B cell (primary cell): ENCODE data around the gene RAMAC. TPM values are rescaled to one million over a fixed set of nuclear protein-coding genes. Genes with fewer than 3 reads are reported as not detected.
"Not testable (repeated sequence)": the region's sequence is repeated elsewhere in the genome, so short reads cannot be mapped to it uniquely, and the experiment has no call there.

Source experiments
- ATAC-seq: fragments of 200-7000 bp; cut with Tn5 transposase; one replicate; pipeline ENCODE4 v1.10.0; 2021; ENCODE audit warnings: low read depth, mild to moderate bottlenecking, moderate number of reproducible peaks, moderate library complexity
- CTCF ChIA-PET: fragments of 350-600 bp; sonication (Branson Sonifier 250); formaldehyde crosslinking; loops from one replicate; lab custom pipeline; 2021; ENCODE audit warnings: antibody characterized with exemption, inconsistent platforms; lab: Charles Lee
- POLR2A ChIA-PET: fragments of 350-600 bp; sonication (Branson Sonifier 250); formaldehyde crosslinking; loops from one replicate; lab custom pipeline; 2021; ENCODE audit warnings: antibody characterized with exemption; lab: Charles Lee
- DNase-seq: peaks from one replicate; pipeline ENCODE4 v3.0.0; 2013
- H2AFZ ChIP-seq: 2 replicates; pipeline ENCODE4 v1.6.1; 2012; ENCODE audit warnings: mild to moderate bottlenecking, low read depth, low read length; ENCODE audit not compliant: insufficient read depth, poor library complexity, severe bottlenecking
- H3K27ac ChIP-seq, 2 donors: 1 replicate in 1 of 2; 2 replicates in 1 of 2; pipeline ENCODE4 v1.5.1; 2012 to 2013; ENCODE audit warnings: low read length in 2 of 2, mild to moderate bottlenecking in 2 of 2, moderate library complexity in 1 of 2
- H3K27me3 ChIP-seq, 4 experiments: fragments of 200-600 bp in 1 of 4; sonication (generic) in 1 of 4; replicated peaks in 1 of 4; 1 replicate in 2 of 4; 2 replicates in 2 of 4; pipeline versions ENCODE4 v1.6.1 to v1.7.0; 2013 to 2016; ENCODE audit warnings: low read length in 3 of 4, mild to moderate bottlenecking in 2 of 4, mixed read lengths in 1 of 4, moderate library complexity in 1 of 4; ENCODE audit not compliant: insufficient read depth in 4 of 4, control insufficient read depth in 3 of 4; ENCODE audit errors: control extremely low read depth in 1 of 4
- H3K36me3 ChIP-seq, 2 experiments: replicated peaks in 1 of 2; 1 replicate in 1 of 2; 2 replicates in 1 of 2; pipeline versions ENCODE4 v1.6.1 to v1.7.1; 2013; ENCODE audit warnings: low read length in 1 of 2; ENCODE audit not compliant: insufficient read depth in 2 of 2, control insufficient read depth in 1 of 2; ENCODE audit errors: control extremely low read depth in 1 of 2, extremely low read depth in 1 of 2
- H3K4me1 ChIP-seq, 2 donors: fragments of 200-600 bp in 1 of 2; sonication (generic) in 1 of 2; 1 replicate in 1 of 2; 2 replicates in 1 of 2; pipeline versions ENCODE4 v1.5.1 to v1.6.1; 2013 to 2017; ENCODE audit warnings: low read length in 2 of 2; ENCODE audit not compliant: control insufficient read depth in 2 of 2, insufficient read depth in 2 of 2
- H3K4me2 ChIP-seq: replicated peaks from 2 replicates; pipeline ENCODE3; 2012; ENCODE audit warnings: mild to moderate bottlenecking, low read depth, low read length; ENCODE audit not compliant: poor library complexity, severe bottlenecking
- H3K4me3 ChIP-seq, 5 experiments: fragments of 200-600 bp in 1 of 5; sonication (generic) in 1 of 5; 1 replicate in 3 of 5; 2 replicates in 2 of 5; pipeline versions ENCODE4 v1.5.1 to v1.7.0; 2011 to 2016; ENCODE audit warnings: low read length in 4 of 5, mild to moderate bottlenecking in 4 of 5, low read depth in 2 of 5, control low read depth in 1 of 5, moderate library complexity in 1 of 5; ENCODE audit not compliant: insufficient read depth in 1 of 5; ENCODE audit errors: control extremely low read depth in 1 of 5, extremely low read depth in 1 of 5
- H3K79me2 ChIP-seq: fragments of 200-600 bp; sonication (generic); one replicate; pipeline ENCODE4 v1.6.0; 2016; ENCODE audit warnings: low read length; ENCODE audit not compliant: control insufficient read depth, insufficient read depth
- H3K9ac ChIP-seq: fragments of 200-600 bp; sonication (generic); 2 replicates; pipeline ENCODE4 v1.6.1; 2017; ENCODE audit warnings: mild to moderate bottlenecking, low read length, moderate library complexity
- H3K9me3 ChIP-seq, 3 donors: one replicate each; pipeline versions ENCODE4 v1.6.1 to v1.7.1; 2013; ENCODE audit warnings: low read length in 2 of 3; ENCODE audit not compliant: control insufficient read depth in 2 of 3, insufficient read depth in 1 of 3; ENCODE audit errors: control extremely low read depth in 1 of 3
- H4K20me1 ChIP-seq: 2 replicates; pipeline ENCODE4 v1.6.0; 2012; ENCODE audit warnings: mild to moderate bottlenecking, low read length; ENCODE audit not compliant: insufficient read depth, control insufficient read depth, poor library complexity, severe bottlenecking
- H3K27ac Mint-ChIP-seq: one replicate; pipeline ENCODE4 v1.8.0; 2021; ENCODE audit warnings: mixed read lengths
- H3K27me3 Mint-ChIP-seq: one replicate; pipeline ENCODE4 v1.8.0; 2021; ENCODE audit warnings: mixed read lengths
- H3K4me1 Mint-ChIP-seq: one replicate; pipeline ENCODE4 v1.8.0; 2021; ENCODE audit warnings: mixed read lengths
- H3K4me3 Mint-ChIP-seq: one replicate; pipeline ENCODE4 v1.8.0; 2021; ENCODE audit warnings: mixed read lengths
- H3K9me3 Mint-ChIP-seq: one replicate; pipeline ENCODE4 v1.8.0; 2022; ENCODE audit warnings: mixed read lengths; ENCODE audit not compliant: insufficient read depth
- CTCF ChIP-seq: fragments of 200-600 bp; IDR thresholded peaks from one replicate; pipeline ENCODE4 v1.8.0; 2022; ENCODE audit warnings: antibody characterized with exemption, mild to moderate bottlenecking
- EZH2 ChIP-seq: IDR thresholded peaks from 2 replicates; pipeline ENCODE4 v1.6.1; 2012; ENCODE audit warnings: borderline replicate concordance, low read depth, mild to moderate bottlenecking, moderate library complexity, low read length; ENCODE audit not compliant: insufficient read depth, poor library complexity, severe bottlenecking
- WGBS: methylation state at CpG from one replicate; pipeline ENCODE4 v1.1.5; 2013; ENCODE audit warnings: missing lambda C conversion rate; ENCODE audit not compliant: insufficient coverage; 5-methylcytosine and 5-hydroxymethylcytosine counted together
- intact Hi-C: fragments of 100-400 bp; cut with micrococcal nuclease; formaldehyde crosslinking; loops from one replicate; pipeline ENCODE4 v1.10.0; 2022
- polyA plus RNA-seq: library from polyadenylated mRNA; depleted of rRNA; stranded (reverse); fragments of >200 nt; gene quantifications from 2 replicates; pipeline ENCODE4 v1.2.3, GENCODE V29; 2012
- total RNA-seq, 2 donors: library from RNA; stranded (reverse); fragments of 120-200 nt in 1 of 2; gene quantifications; 1 replicate in 1 of 2; 2 replicates in 1 of 2; pipeline versions ENCODE4 v1.2.3 to v1.2.4, GENCODE V29; 2013 to 2022

The RAMAC gene
- total and polyA plus RNA-seq, 2 donors (not counting 1 experiment from before 2014, with no cell fraction given): 7.7 to 20.2 TPM

DNA sequence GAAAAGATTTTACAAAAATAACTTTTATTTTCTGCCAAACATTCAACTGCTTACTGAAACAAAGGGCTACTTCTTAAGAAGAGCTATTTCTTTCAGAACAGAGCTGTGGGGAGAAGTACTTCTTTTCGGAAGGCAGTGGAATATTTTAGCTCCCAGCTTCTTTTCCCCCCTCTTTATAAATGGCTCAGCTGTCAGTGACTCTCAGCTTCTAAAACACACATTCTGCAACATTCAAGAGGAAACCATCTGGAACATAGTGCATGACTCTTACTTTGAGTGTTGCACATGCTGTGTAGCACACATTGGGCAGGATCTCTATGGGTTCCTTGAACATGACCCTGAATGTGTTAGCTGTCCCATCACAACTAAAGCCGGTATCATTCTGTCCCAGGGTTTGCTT lies 32.4 kb downstream of the RAMAC start:
- no peaks in the 10 kb centered on the region for H3K27me3 ChIP-seq
- no peak overlapping the region for H3K4me3 ChIP-seq
- H3K4me2 ChIP-seq: no peak overlapping the region
- Mint-ChIP-seq H3K27me3 (no peaks in the 10 kb centered on the region), H3K9me3 (no peaks in the 10 kb centered on the region), H3K4me1 (peaks cover 13% of the 10 kb centered on the region), H3K27ac (no peak overlapping the region), H3K4me3 (no peak overlapping the region)
- no peaks in the 10 kb centered on the region for H3K9me3 ChIP-seq
- H3K4me1 ChIP-seq: no peaks in the 10 kb centered on the region
- no peak overlapping the region for H2AFZ ChIP-seq
- ChIA-PET CTCF (interaction anchor here (1.1 to 1.6 kb wide), 2 partner anchors 19 to 478 kb away, joined by 3 to 6 read pairs; no protein-coding TSS in a partner anchor), POLR2A (no interaction called here)
- intact Hi-C loops: no loop called here
- no peak overlapping the region for H3K27ac ChIP-seq
- no peak for ATAC-seq
- H3K9ac ChIP-seq: no peak overlapping the region
- peaks cover 8 to 34% of the 10 kb centered on the region in 2 experiments for H3K36me3 ChIP-seq
- TF ChIP-seq CTCF: no peak
- TF ChIP-seq EZH2: no peak
- H4K20me1 ChIP-seq: no peaks in the 10 kb centered on the region
- no peak for DNase-seq
- WGBS: no CpG with 5 or more reads among the region's 2 CpGs
- H3K79me2 ChIP-seq: no peaks in the 10 kb centered on the region

DNA sequence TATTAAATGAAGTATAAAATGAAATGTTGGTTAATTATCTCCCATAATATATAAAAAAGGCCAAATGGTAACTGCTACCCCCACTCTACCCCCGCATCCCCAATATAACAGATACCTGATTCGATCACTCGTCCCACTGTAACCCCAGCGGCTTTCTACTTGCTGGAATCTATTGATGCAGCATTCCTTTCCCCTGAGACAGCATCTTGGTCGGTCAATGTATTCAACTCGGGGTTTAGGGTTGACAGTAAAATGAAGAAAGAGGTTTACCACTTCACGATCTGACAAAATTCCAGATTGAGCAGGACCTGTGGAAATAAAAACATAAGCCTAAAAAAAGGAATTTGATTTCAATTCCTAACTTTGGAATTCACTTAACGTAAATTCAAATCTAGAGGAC lies 44.0 kb downstream of the RAMAC start:
- TF ChIP-seq EZH2 (no peak), CTCF (no peak)
- intact Hi-C loops: no loop called here
- POLR2A ChIA-PET: no interaction called here
- Mint-ChIP-seq H3K9me3 (peaks cover 5% of the 10 kb centered on the region), H3K4me1 (peaks cover 1% of the 10 kb centered on the region), H3K27ac (no peak overlapping the region), H3K27me3 (no peaks in the 10 kb centered on the region), H3K4me3 (no peak overlapping the region)
- Histone ChIP-seq H4K20me1 (peaks cover 31% of the 10 kb centered on the region), H3K4me3 (no peak overlapping the region), H3K27me3 (no peaks in the 10 kb centered on the region), H3K9me3 (peaks cover 0 to 3% (median 0%) of the 10 kb centered on the region in 3 donors), H3K9ac (no peak overlapping the region), H3K27ac (no peak overlapping the region), H3K79me2 (peaks cover 63% of the 10 kb centered on the region), H3K36me3 (peaks cover 4 to 46% of the 10 kb centered on the region in 2 experiments), H3K4me2 (no peak overlapping the region), H2AFZ (no peak overlapping the region), H3K4me1 (no peaks in the 10 kb centered on the region)
- WGBS: 100% methylated on average over 2 of the region's 8 CpGs
- CTCF ChIA-PET: no interaction called here
- DNase-seq (no peak), ATAC-seq (no peak)

DNA sequence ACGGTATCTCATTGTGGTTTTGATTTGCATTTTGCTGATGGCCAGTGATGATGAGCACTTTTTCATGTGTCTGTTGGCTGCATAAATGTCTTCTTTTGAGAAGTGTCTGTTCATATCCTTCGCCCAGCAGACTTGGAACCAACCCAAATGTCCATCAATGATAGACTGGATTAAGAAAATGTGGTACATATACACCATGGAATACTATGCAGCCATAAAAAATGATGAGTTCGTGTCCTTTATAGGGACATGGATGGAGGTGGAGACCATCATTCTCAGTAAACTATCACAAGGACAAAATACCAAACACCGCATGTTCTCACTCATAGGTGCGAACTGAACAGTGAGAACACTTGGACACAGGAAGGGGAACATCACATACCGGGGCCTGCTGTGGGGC lies 45.2 kb downstream of the RAMAC start:
- peaks cover 74% of the 10 kb centered on the region for H3K79me2 ChIP-seq
- H4K20me1 ChIP-seq: peaks cover 36% of the 10 kb centered on the region
- DNase-seq, H3K4me1 Mint-ChIP-seq, CTCF ChIA-PET, intact Hi-C loops, ATAC-seq, H3K4me3 Mint-ChIP-seq, H3K4me3 ChIP-seq, H3K27me3 Mint-ChIP-seq, H3K9me3 Mint-ChIP-seq, H2AFZ ChIP-seq, H3K27me3 ChIP-seq, POLR2A ChIA-PET, H3K4me2 ChIP-seq, H3K9ac ChIP-seq, H3K4me1 ChIP-seq, H3K27ac ChIP-seq, H3K9me3 ChIP-seq: not testable (repeated sequence)
- 100% methylated on average over 1 of the region's 6 CpGs for WGBS
- H3K27ac Mint-ChIP-seq: peak overlapping the region; percentile 32
- H3K36me3 ChIP-seq: peaks cover 5 to 44% of the 10 kb centered on the region in 2 experiments
